Stimulated activated naive CD4-positive, alpha-beta T cell (primary cell): ENCODE measurements around the gene SLC9A3.

Experiments used
- DNase-seq, 6 experiments: peaks; one replicate each; lab custom pipeline; 2025; lab: John Stamatoyannopoulos, UW

SLC9A3 gene

GRCh38 chr5:429453-430188 lies 94.6 kb downstream of the SLC9A3 start:
- no peak for DNase-seq

DNA sequence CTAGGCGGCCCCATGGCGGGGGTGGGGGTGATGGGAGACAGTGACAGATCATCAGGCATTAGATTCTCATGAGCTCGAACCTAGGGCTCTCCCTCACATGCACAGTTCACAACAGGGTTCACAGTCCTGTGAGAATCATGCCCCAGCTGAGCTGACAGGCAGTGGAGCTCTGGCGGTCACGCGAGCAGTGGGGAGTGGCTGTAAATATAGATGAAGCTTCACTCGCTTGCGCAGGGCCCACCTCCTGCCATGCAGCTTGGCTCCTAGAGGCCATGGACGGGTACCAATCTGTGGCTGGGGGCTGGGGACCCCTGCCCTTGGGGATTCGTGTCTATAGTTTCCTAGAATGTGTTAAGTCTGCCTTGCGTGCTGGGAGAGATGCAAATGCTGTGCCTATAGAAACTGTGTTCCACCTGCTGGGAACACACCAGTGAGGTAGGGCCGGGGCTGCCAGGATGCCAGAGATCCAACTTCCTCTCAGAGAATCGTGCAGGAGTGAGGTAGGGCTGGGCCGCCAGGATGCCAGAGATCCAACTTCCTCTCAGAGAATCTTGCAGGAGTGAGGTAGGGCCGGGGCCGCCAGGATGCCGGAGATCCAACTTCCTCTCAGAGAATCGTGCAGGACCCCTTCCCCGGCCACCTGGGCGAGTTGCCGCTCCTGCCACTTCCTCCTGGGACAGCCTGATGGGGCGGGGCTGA lies 95.3 kb downstream of the SLC9A3 start:
- DNase-seq = no peak

GRCh38 chr5:428219-428618 lies 96.0 kb downstream of the SLC9A3 start:
- no peak for DNase-seq

- no peak for DNase-seq
These were observed 96.7 kb downstream of the SLC9A3 start for GRCh38 chr5:427415-428087.

DNA sequence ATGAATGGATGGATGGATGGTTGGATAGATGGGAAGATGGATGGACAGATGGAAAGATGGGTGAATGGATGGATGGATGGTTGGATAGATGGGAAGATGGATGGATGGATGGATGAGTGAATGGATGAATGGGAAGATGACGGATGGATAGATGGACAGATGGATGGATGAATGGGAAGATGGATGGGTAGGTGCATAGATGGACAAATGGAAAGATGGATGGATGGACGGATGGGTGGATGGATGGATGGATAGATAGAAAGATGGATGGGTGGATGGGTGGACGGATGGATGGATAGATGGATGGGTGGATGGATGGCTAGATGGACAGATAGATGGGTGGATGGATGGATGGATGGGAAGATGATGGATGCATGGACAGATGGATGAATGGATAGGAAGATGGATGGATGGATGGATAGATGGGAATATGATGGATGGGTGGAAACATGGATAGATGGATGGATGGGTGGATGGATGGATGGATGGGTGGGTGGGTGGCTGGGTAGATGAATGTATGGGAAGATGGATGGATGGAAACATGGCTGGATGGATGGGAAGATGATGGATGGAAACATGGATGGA lies 97.8 kb downstream of the SLC9A3 start:
- DNase-seq = no peak

DNA sequence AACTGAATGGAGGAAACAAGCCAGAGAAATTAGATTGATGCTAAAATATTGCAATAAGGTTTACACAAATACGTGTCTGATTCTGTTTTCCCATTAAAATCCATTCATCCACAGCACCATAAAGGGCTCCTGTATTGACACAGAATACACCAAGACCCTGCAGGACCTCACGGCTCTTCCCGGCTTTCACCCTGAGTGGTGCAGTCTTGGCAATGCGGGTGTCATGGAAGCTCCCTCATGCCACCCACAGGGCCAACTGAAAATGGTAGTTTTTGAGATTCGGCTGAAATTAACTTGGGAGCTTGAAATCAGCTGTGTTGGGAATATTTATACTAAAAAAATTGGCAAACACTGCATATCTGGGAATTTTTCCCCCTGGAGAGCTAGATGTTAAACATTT lies 98.5 kb downstream of the SLC9A3 start:
- no peak for DNase-seq

GRCh38 chr5:424301-425110 lies 99.7 kb downstream of the SLC9A3 start:
- DNase-seq = no peak

DNA sequence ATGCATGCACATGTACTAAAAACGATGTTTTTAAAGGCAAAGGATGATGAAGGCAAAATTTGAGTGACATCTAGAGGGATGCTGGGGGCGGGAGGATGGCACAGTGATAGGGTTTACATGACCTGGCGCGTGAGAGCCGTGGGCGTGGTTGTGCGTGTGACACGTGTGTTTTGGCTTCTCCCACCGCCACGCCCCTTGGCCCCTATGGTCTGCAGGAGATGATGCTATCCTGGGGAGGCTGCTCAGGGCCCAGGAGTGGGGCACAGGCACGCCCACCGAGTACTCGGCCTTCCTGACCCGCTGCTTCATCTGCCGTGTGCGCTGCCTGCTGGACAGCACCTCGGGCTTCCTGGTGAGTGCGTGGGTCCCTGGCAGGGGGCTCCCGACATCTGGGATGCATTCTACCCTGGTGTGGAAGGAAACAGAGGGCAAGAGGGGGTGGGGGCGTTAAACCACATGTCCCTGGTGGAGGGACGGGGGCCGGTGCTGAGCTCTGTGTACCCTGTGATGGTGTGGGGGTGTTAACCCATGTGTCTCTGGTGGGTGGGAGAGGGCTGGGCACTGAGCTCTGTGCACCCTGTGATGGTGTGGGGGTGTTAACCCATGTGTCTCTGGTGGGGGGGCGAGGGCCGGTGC lies 100.5 kb downstream of the SLC9A3 start:
- no peak for DNase-seq

- no peak for DNase-seq
These were observed 101.0 kb downstream of the SLC9A3 start for GRCh38 chr5:423233-423565.

DNA sequence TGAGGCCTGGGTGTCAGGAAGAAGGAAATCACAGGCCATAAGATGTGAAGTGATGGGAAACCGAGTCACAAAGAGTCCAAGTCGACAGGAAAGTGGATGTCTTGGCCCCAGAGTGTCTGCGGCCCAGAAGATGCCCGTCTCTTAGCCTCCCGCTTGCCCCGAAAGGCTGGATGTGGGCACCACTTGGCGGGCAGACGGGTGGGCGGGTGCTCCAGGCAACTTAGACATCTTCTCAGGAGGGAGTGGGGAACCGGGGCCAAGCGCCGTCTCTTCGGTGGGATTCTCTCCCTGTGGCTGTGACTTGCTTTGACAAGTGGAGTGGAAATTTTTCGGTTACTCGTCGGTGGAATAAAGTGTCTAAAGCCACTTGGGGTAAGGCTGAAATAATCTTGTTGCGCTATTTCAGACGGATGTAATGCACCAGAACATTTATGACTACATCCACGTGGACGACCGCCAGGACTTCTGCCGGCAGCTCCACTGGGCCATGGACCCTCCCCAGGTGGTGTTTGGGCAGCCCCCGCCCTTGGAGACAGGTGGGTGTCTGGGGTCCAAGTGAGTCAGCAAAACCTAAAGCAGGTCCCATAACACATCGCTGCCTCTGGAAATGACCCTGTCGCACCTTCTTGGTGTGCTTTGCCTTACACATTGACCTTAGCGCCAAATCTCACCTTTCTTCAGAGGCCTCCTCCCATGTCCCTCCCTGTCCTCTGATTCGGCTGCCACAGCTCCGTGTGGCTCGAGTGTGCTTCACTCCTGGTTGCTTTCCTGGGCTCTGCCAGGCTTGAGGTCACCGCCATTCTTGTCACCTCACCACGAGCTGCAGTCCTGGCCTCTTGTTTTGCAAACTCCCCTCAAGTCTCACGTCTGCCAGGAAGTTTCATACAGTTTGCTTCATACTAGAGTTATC lies 101.7 kb downstream of the SLC9A3 start:
- DNase-seq = no peak

DNA sequence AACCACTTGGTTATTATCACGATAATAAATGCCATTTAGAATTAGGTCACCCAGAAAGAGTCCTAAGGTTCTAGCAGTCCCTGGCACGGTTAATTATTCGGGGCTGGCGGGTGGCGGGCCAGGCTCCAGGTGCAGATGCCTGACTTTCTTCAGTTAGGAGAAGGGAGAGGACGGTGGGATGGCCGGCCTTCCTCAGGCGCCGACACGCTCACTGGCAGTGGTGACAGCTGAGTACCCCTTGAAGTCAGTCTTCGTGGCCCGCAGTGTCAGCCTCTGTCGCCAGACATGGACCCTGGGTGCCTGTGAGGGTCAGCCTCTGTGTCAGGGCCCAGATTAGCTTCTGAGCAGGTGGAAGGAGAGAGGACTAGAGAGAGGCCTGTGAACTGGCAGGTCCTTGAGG lies 102.3 kb downstream of the SLC9A3 start:
- no peak for DNase-seq

DNA sequence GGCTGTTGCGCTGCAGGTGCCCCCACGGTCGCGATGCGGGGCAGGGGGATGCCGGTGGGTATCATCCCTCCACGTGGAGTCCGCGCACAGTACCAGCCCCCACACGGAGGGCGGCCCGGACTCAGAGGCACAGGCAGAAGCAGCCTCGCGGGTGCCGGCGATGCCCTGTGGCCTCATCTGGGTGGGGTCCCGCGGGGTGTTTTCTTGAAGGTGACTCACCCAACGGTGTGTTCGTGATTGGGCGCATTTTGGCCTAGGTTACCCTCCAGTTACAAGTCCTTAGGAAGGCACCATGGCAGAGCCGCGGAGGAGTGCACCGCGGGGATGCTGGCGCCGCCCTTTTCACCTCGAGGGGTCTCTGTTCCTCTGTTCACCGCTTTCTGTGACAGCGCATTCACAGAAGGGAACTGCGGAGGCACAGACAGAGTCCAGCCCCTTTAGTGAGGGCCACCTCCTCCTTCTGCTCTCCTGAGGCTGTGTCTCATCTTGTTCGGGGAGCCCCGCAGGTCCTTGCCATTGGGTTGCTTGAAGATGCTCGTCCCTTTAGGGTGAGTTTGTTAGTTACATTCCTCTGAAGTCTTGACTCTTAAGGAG lies 102.9 kb downstream of the SLC9A3 start:
- DNase-seq = no peak

GRCh38 chr5:420632-421286 lies 103.5 kb downstream of the SLC9A3 start:
- DNase-seq = no peak
